Measurements from ENCODE around the gene TSPAN18.

GRCh38 chr11:44736791-44737190 lies 10.0 kb downstream of the TSPAN18 start:
- TF ChIP-seq EP300 (IDR thresholded peaks at IDR 0.05) (no peak), POLR2A (IDR thresholded peaks at IDR 0.05) (no peak)

Measured in stomach (tissue), 4 donors.